Muscle of leg (tissue), 11 donors: ENCODE data around the gene EPB41L3. TPM values are rescaled to one million over a fixed set of nuclear protein-coding genes. Genes with fewer than 3 reads are reported as not detected.

ENCODE experiments used
- DNase-seq: peaks from one replicate; pipeline ENCODE4 v3.0.0; 2013
- H3K27ac ChIP-seq: one replicate; pipeline ENCODE4 v1.5.1; 2013; ENCODE audit warnings: mild to moderate bottlenecking, low read length, control low read depth
- H3K27me3 ChIP-seq: one replicate; pipeline ENCODE4 v1.6.1; 2013; ENCODE audit warnings: low read length; ENCODE audit not compliant: control insufficient read depth, insufficient read depth
- H3K36me3 ChIP-seq: one replicate; pipeline ENCODE4 v1.6.1; 2013; ENCODE audit warnings: low read length; ENCODE audit not compliant: control insufficient read depth, insufficient read depth
- H3K4me1 ChIP-seq: one replicate; pipeline ENCODE4 v1.6.1; 2013; ENCODE audit warnings: low read length; ENCODE audit not compliant: control insufficient read depth, insufficient read depth
- H3K4me3 ChIP-seq: one replicate; pipeline ENCODE4 v1.5.1; 2013; ENCODE audit warnings: low read length, control low read depth
- H3K9me3 ChIP-seq: replicated peaks from 2 replicates; pipeline ENCODE4 v1.6.1; 2013; ENCODE audit warnings: low read depth, low read length; ENCODE audit not compliant: control insufficient read depth
- WGBS: methylation state at CpG from one replicate; pipeline ENCODE4 v1.1.5; 2013; ENCODE audit warnings: missing lambda C conversion rate; ENCODE audit not compliant: insufficient coverage; 5-methylcytosine and 5-hydroxymethylcytosine counted together
- polyA plus RNA-seq, 8 donors: library from polyadenylated mRNA; unstranded; fragments of 120-200 nt; gene quantifications; one replicate each; pipeline versions ENCODE4 v1.2.1 to v1.2.3, GENCODE V29; 2013; ENCODE audit warnings: inconsistent platforms in 1 of 8, low replicate concordance in 1 of 8; ENCODE audit not compliant: insufficient read length in 8 of 8, insufficient read depth in 1 of 8
- total RNA-seq: library from RNA; stranded (reverse); fragments of 120-200 nt; gene quantifications from one replicate; pipeline ENCODE4 v1.2.4, GENCODE V29; 2013

Gene EPB41L3
- total and polyA plus RNA-seq, 9 donors, result 80.6 to 128 (median 117) TPM

- 100% methylated on average over 2 of the region's 2 CpGs for WGBS
- DNase-seq, result no peak
- H3K27me3 ChIP-seq, result no peaks in the 10 kb centered on the region
- no peaks in the 10 kb centered on the region for H3K9me3 ChIP-seq
- no peaks in the 10 kb centered on the region for H3K36me3 ChIP-seq
- H3K4me3 ChIP-seq, result no peak overlapping the region
- no peak overlapping the region for H3K27ac ChIP-seq
- H3K4me1 ChIP-seq, result no peaks in the 10 kb centered on the region
These were observed 5.9 kb downstream of the EPB41L3 start for GRCh38 chr18:5537860-5538259.

- H3K27ac ChIP-seq, result no peak overlapping the region
- no peaks in the 10 kb centered on the region for H3K27me3 ChIP-seq
- H3K4me1 ChIP-seq, result no peaks in the 10 kb centered on the region
- WGBS, result 100% methylated on average over 1 of the region's 5 CpGs
- H3K9me3 ChIP-seq, result no peaks in the 10 kb centered on the region
- no peak overlapping the region for H3K4me3 ChIP-seq
- DNase-seq, result no peak
- H3K36me3 ChIP-seq, result no peaks in the 10 kb centered on the region
These were observed 9.0 kb downstream of the EPB41L3 start for GRCh38 chr18:5534845-5535244.

- no peaks in the 10 kb centered on the region for H3K36me3 ChIP-seq
- no peak for DNase-seq
- H3K27me3 ChIP-seq, result no peaks in the 10 kb centered on the region
- no peaks in the 10 kb centered on the region for H3K9me3 ChIP-seq
- H3K4me1 ChIP-seq, result peaks cover 4% of the 10 kb centered on the region
- WGBS, result 83% methylated on average over 1 of the region's 3 CpGs
- no peak overlapping the region for H3K27ac ChIP-seq
- no peak overlapping the region for H3K4me3 ChIP-seq
These were observed 11.7 kb downstream of the EPB41L3 start for GRCh38 chr18:5532066-5532465.

GRCh38 chr18:5530629-5531178, 13.1 kb downstream of the EPB41L3 start:
- H3K9me3 ChIP-seq, result no peaks in the 10 kb centered on the region
- no peaks in the 10 kb centered on the region for H3K27me3 ChIP-seq
- DNase-seq, result no peak
- no peak overlapping the region for H3K27ac ChIP-seq
- H3K4me3 ChIP-seq, result no peak overlapping the region
- no peaks in the 10 kb centered on the region for H3K36me3 ChIP-seq
- peaks cover 6% of the 10 kb centered on the region for H3K4me1 ChIP-seq
- WGBS, result 75% methylated on average over 6 of the region's 8 CpGs

GRCh38 chr18:5529471-5529870, 14.3 kb downstream of the EPB41L3 start:
- no peaks in the 10 kb centered on the region for H3K36me3 ChIP-seq
- 91% methylated on average over 3 of the region's 3 CpGs for WGBS
- H3K4me3 ChIP-seq, result no peak overlapping the region
- peaks cover 6% of the 10 kb centered on the region for H3K4me1 ChIP-seq
- no peaks in the 10 kb centered on the region for H3K9me3 ChIP-seq
- no peaks in the 10 kb centered on the region for H3K27me3 ChIP-seq
- H3K27ac ChIP-seq, result no peak overlapping the region
- no peak for DNase-seq

GRCh38 chr18:5527603-5528002, 16.2 kb downstream of the EPB41L3 start:
- H3K27me3 ChIP-seq, result no peaks in the 10 kb centered on the region
- H3K4me1 ChIP-seq, result peaks cover 6% of the 10 kb centered on the region
- DNase-seq, result peak; percentile 68
- H3K9me3 ChIP-seq, result no peaks in the 10 kb centered on the region
- no peaks in the 10 kb centered on the region for H3K36me3 ChIP-seq
- no CpG with 5 or more reads among the region's 6 CpGs for WGBS
- no peak overlapping the region for H3K27ac ChIP-seq
- H3K4me3 ChIP-seq, result no peak overlapping the region

- Histone ChIP-seq H3K4me3 (no peak overlapping the region), H3K9me3 (no peaks in the 10 kb centered on the region), H3K27me3 (no peaks in the 10 kb centered on the region), H3K36me3 (no peaks in the 10 kb centered on the region), H3K4me1 (peaks cover 8% of the 10 kb centered on the region), H3K27ac (no peak overlapping the region)
- no peak for DNase-seq
- WGBS, result 44% methylated on average over 2 of the region's 3 CpGs
These were observed 19.1 kb downstream of the EPB41L3 start for GRCh38 chr18:5524660-5525059.

GRCh38 chr18:5521000-5521399, 22.8 kb downstream of the EPB41L3 start:
- Histone ChIP-seq H3K36me3 (no peaks in the 10 kb centered on the region), H3K27me3 (no peaks in the 10 kb centered on the region), H3K27ac (no peak overlapping the region), H3K9me3 (no peaks in the 10 kb centered on the region), H3K4me1 (peaks cover 23% of the 10 kb centered on the region), H3K4me3 (no peak overlapping the region)
- 80% methylated on average over 1 of the region's 2 CpGs for WGBS
- DNase-seq, result no peak

GRCh38 chr18:5520464-5520863, 23.3 kb downstream of the EPB41L3 start:
- Histone ChIP-seq H3K27me3 (no peaks in the 10 kb centered on the region), H3K4me3 (no peak overlapping the region), H3K27ac (peak overlapping the region; percentile 17), H3K36me3 (no peaks in the 10 kb centered on the region), H3K9me3 (no peaks in the 10 kb centered on the region), H3K4me1 (peaks cover 27% of the 10 kb centered on the region)
- no peak for DNase-seq
- WGBS, result no CpG with 5 or more reads among the region's 1 CpG

- WGBS, result 27% methylated on average over 2 of the region's 10 CpGs
- DNase-seq, result peak; percentile 58
- Histone ChIP-seq H3K27me3 (no peaks in the 10 kb centered on the region), H3K36me3 (no peaks in the 10 kb centered on the region), H3K4me3 (no peak overlapping the region), H3K9me3 (no peaks in the 10 kb centered on the region), H3K4me1 (peaks cover 32% of the 10 kb centered on the region), H3K27ac (peak overlapping the region; percentile 40)
These were observed 24.1 kb downstream of the EPB41L3 start for GRCh38 chr18:5519448-5520298.
